Liver (tissue), 9 donors: ENCODE results near the gene GAR1. TPM values are rescaled to one million over a fixed set of nuclear protein-coding genes. Genes with fewer than 3 reads are reported as not detected.

Source experiments
- DNase-seq: peaks from one replicate; pipeline ENCODE4 v3.0.0-alpha.2; 2017; ENCODE audit warnings: low spot score
- H3K27ac ChIP-seq, 2 donors: one replicate each; pipeline ENCODE4 v1.7.0; 2013; ENCODE audit warnings: inconsistent platforms in 2 of 2, low read length in 2 of 2, control low read depth in 1 of 2, low read depth in 1 of 2, mild to moderate bottlenecking in 1 of 2
- H3K27me3 ChIP-seq, 4 donors: one replicate each; pipeline versions ENCODE4 v1.6.1 to v1.7.0; 2013; ENCODE audit warnings: low read length in 3 of 4, inconsistent platforms in 1 of 4, mild to moderate bottlenecking in 1 of 4, moderate library complexity in 1 of 4; ENCODE audit not compliant: control insufficient read depth in 4 of 4, insufficient read depth in 4 of 4
- H3K36me3 ChIP-seq, 4 donors: one replicate each; pipeline versions ENCODE4 v1.6.1 to v1.7.0; 2013; ENCODE audit warnings: low read length in 3 of 4, mild to moderate bottlenecking in 3 of 4, low read depth in 1 of 4, moderate library complexity in 1 of 4; ENCODE audit not compliant: control insufficient read depth in 4 of 4, insufficient read depth in 3 of 4
- H3K4me1 ChIP-seq, 4 donors: one replicate each; pipeline versions ENCODE4 v1.6.1 to v1.7.0; 2013; ENCODE audit warnings: low read length in 3 of 4, mild to moderate bottlenecking in 3 of 4, moderate library complexity in 1 of 4; ENCODE audit not compliant: control insufficient read depth in 4 of 4, insufficient read depth in 4 of 4
- H3K4me3 ChIP-seq, 3 donors: one replicate each; pipeline versions ENCODE4 v1.6.1 to v1.7.0; 2013; ENCODE audit warnings: low read length in 3 of 3, control low read depth in 1 of 3, low read depth in 1 of 3, mild to moderate bottlenecking in 1 of 3
- H3K9ac ChIP-seq, 2 donors: one replicate each; pipeline ENCODE4 v1.7.0; 2013; ENCODE audit warnings: low read length in 2 of 2, mild to moderate bottlenecking in 2 of 2, moderate library complexity in 2 of 2, control low read depth in 1 of 2, low read depth in 1 of 2
- H3K9me3 ChIP-seq, 4 donors: one replicate each; pipeline versions ENCODE4 v1.6.1 to v1.7.0; 2013; ENCODE audit warnings: low read length in 3 of 4; ENCODE audit not compliant: control insufficient read depth in 4 of 4
- CTCF ChIP-seq: fragments of 150-350 bp; IDR thresholded peaks from 2 replicates; pipeline ENCODE4 v1.5.1; 2017; ENCODE audit warnings: improper control_type of control experiment, low read depth, low read length; ENCODE audit not compliant: missing input control
- EGR1 ChIP-seq, 2 donors: IDR thresholded peaks; 2 replicates each; pipeline ENCODE4 v1.6.1; 2016 to 2018; ENCODE audit warnings: antibody characterized with exemption in 2 of 2, low read depth in 2 of 2
- FOXA1 ChIP-seq: IDR thresholded peaks from 2 replicates; pipeline ENCODE4 v1.6.1; 2016; ENCODE audit warnings: antibody characterized with exemption
- HNF4A ChIP-seq, 2 donors: conservative IDR thresholded peaks; 2 replicates each; pipeline ENCODE4 v1.6.1; 2016; ENCODE audit warnings: antibody characterized with exemption in 2 of 2, mild to moderate bottlenecking in 2 of 2
- RAD21 ChIP-seq, 2 donors: IDR thresholded peaks; 2 replicates each; pipeline ENCODE4 v1.6.1; 2016; ENCODE audit warnings: antibody characterized with exemption in 2 of 2, mild to moderate bottlenecking in 2 of 2
- REST ChIP-seq: IDR thresholded peaks from 2 replicates; pipeline ENCODE4 v1.6.1; 2016; ENCODE audit warnings: antibody characterized with exemption, mild to moderate bottlenecking
- RXRA ChIP-seq, 2 donors: IDR thresholded peaks; 2 replicates each; pipeline ENCODE4 v1.6.1; 2017 to 2018; ENCODE audit warnings: antibody characterized with exemption in 2 of 2, mild to moderate bottlenecking in 1 of 2
- ZBTB33 ChIP-seq: IDR thresholded peaks from 2 replicates; pipeline ENCODE4 v1.6.1; 2016; ENCODE audit warnings: antibody characterized with exemption
- WGBS: extraction: QIAGEN DNeasy Blood & Tissue Kit; methylation state at CpG from one replicate; pipeline ENCODE4 v1.1.7; 2013; 5-methylcytosine and 5-hydroxymethylcytosine counted together
- polyA plus RNA-seq, 2 donors: library from polyadenylated mRNA; stranded (reverse) in 1 of 2; unstranded in 1 of 2; fragments of 200-250 nt in 1 of 2; fragments of >200 nt in 1 of 2; fragmentation: Nextera tagmentation in 1 of 2; extraction: Ambion mirVana in 1 of 2; gene quantifications; one replicate each; pipeline versions ENCODE4 v1.2.1 to v1.2.3, GENCODE V29; 2013 to 2015
- total RNA-seq, 2 donors: library from RNA; depleted of rRNA; stranded (reverse); fragments of >200 nt; gene quantifications; one replicate each; pipeline ENCODE4 v1.2.3, GENCODE V29; 2014
- donor health status: healthy.
- donor health status: healthy.
- donor health status: healthy.
- donor health status: healthy.
- donor health status: healthy.

The GAR1 gene
- total and polyA plus RNA-seq, 4 donors: 1.5 to 7.7 (median 5.9) TPM

GRCh38 chr4:109811707-109812106, 3.9 kb upstream of the GAR1 start:
- Histone ChIP-seq H3K9ac (no peak overlapping the region), H3K4me1 (peaks cover 0 to 17% (median 12%) of the 10 kb centered on the region in 4 donors), H3K4me3 (no peak overlapping the region), H3K9me3 (no peaks in the 10 kb centered on the region), H3K27ac (no peak overlapping the region), H3K27me3 (no peaks in the 10 kb centered on the region), H3K36me3 (no peaks in the 10 kb centered on the region)
- TF ChIP-seq EGR1 (IDR thresholded peaks at IDR 0.05; ENCODE audit: low read depth in 2 of 2) (no peak), RXRA (IDR thresholded peaks at IDR 0.05) (no peak), REST (no peak)
- WGBS: 60% methylated on average over 3 of the region's 3 CpGs
- no peak for DNase-seq

- DNase-seq: peak; percentile 52
Observed at GRCh38 chr4:109816082-109816442, 500 bp downstream of the GAR1 start.

More at GRCh38 chr4:109816082-109816442, 500 bp downstream of the GAR1 start:
- H3K9me3 ChIP-seq: no peaks in the 10 kb centered on the region
- H3K27ac ChIP-seq: peak overlapping the region in 1 of 2 donors; percentile 87
- peaks cover 2 to 20% (median 16%) of the 10 kb centered on the region in 4 donors for H3K4me1 ChIP-seq
- peak overlapping the region; percentile 82 to 84 for H3K9ac ChIP-seq
- peak overlapping the region; percentile 81 to 97 (median 85) for H3K4me3 ChIP-seq
- H3K27me3 ChIP-seq: no peaks in the 10 kb centered on the region
- TF ChIP-seq HNF4A (conservative IDR thresholded peaks at IDR 0.05): no peak
- no peak for TF ChIP-seq ZBTB33
- no peak for TF ChIP-seq CTCF
- no peak for TF ChIP-seq REST
- no peak for TF ChIP-seq FOXA1
- no peak for TF ChIP-seq RAD21 (IDR thresholded peaks at IDR 0.05)
- no peak for TF ChIP-seq EGR1 (IDR thresholded peaks at IDR 0.05; ENCODE audit: low read depth in 2 of 2)
- peaks cover 2 to 15% (median 10%) of the 10 kb centered on the region in 4 donors for H3K36me3 ChIP-seq
- under 1% methylated on average over 19 of the region's 19 CpGs for WGBS
